ENCODE results near the gene SNURF.

DNA sequence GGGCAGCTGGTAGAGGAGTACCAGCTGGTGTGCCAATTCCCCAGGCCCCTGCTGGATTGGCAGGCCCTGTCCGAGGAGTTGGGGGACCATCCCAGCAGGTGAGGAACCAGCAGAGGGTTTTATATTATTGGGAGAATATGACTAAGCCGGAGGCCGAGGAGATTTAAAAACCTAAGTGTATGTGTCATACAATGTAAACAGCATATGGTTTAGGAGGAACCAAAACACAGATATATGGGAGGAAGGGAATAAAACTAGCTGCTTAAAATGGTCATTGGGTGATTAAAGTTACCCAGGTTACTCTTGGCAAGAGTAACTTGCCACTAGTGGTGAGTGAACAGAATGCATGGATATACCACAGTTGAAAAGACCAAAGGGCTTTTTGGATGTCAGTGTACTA is 22.1 kb downstream of the SNURF start:
- TF ChIP-seq, protein P1, sequence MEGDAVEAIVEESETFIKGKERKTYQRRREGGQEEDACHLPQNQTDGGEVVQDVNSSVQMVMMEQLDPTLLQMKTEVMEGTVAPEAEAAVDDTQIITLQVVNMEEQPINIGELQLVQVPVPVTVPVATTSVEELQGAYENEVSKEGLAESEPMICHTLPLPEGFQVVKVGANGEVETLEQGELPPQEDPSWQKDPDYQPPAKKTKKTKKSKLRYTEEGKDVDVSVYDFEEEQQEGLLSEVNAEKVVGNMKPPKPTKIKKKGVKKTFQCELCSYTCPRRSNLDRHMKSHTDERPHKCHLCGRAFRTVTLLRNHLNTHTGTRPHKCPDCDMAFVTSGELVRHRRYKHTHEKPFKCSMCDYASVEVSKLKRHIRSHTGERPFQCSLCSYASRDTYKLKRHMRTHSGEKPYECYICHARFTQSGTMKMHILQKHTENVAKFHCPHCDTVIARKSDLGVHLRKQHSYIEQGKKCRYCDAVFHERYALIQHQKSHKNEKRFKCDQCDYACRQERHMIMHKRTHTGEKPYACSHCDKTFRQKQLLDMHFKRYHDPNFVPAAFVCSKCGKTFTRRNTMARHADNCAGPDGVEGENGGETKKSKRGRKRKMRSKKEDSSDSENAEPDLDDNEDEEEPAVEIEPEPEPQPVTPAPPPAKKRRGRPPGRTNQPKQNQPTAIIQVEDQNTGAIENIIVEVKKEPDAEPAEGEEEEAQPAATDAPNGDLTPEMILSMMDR (conservative IDR thresholded peaks at IDR 0.05; ENCODE audit: low read length), result no peak
- no peak for TF ChIP-seq EZH2phosphoT487 (IDR thresholded peaks at IDR 0.05; ENCODE audit: borderline replicate concordance, low read depth, low read length)
